ENCODE data around the gene AMY1C.
"Not testable (repeated sequence)": the region's sequence is repeated elsewhere in the genome, so short reads cannot be mapped to it uniquely, and the experiment has no call there.

AMY1C gene

GRCh38 chr1:103749598-103749997 is at the start of gene AMY1C:
TSS of gene AMY1C (plus strand) at chr1:103749898. CDS start at chr1:103750470, 572 bp downstream.
- in situ Hi-C loops (cut with MboI; ENCODE audit: low sequenced_read_pairs) = not testable (repeated sequence)

DNA sequence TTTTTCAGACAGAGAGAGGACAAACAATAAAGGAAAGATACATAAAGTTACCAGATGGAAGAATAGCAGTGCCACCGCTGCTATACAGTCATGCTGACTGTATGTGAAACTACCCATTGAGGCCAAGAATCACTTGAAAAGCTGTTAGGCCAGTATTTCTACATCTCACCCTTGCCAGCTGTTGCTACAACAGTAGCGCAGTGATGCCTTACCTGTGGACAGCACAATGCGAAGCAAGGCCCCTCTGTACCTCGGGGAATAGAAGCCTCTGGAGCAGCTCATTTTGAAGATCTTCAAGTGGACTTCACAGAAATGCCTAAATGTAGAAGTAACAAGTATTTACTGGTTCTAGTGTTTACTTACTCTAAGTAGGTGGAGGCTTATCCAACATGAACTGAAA is 49.0 kb upstream of the AMY1C start:
- in situ Hi-C loops (cut with MboI; ENCODE audit: low sequenced_read_pairs) = not testable (repeated sequence)

DNA sequence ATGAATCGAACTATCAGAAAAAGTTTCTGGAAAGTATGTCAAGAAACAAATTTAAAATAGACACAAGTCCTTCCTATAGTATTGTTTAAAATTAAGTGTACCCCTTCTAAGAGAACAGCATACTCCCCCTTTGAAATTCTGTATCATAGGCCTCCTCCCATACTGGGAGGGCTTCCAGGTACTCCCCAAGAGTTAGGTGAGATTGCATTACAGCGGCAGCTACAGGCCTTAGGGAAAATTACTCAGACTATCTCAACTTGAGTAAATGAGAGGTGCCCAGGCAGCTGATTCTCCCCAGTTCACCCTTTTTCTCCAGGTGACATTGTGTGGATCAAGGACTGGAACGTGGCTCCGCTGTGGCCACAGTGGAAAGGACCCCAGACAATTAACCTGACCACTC is 48.4 kb upstream of the AMY1C start:
- in situ Hi-C loops (cut with MboI; ENCODE audit: low sequenced_read_pairs) = not testable (repeated sequence)

DNA sequence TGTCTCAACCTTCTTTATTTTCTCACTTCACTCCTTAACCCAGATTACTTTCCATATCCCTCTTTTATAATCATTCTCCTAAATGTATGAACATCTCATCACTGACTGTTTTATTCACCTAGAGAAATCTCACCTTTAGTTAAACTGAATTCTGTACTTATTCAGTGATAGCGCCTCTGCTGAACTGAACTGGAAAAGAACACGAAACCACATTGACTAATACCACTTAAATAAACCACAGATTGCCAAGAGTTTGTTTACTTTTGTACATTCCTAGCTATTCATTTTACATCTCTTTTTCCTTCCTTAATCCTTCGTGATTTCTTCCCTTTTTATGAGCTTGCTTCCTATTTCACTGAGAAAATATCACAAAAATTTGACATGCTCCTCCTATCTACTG is 42.0 kb upstream of the AMY1C start:
- in situ Hi-C loops (cut with MboI; ENCODE audit: low sequenced_read_pairs) = not testable (repeated sequence)

- in situ Hi-C loops (cut with MboI; ENCODE audit: low sequenced_read_pairs) = not testable (repeated sequence)
These were observed 39.3 kb upstream of the AMY1C start for GRCh38 chr1:103710381-103710780.

GRCh38 chr1:103717404-103717803 is 32.3 kb upstream of the AMY1C start:
- in situ Hi-C loops (cut with MboI; ENCODE audit: low sequenced_read_pairs) = not testable (repeated sequence)

GRCh38 chr1:103721473-103721872 is 28.2 kb upstream of the AMY1C start:
- in situ Hi-C loops (cut with MboI; ENCODE audit: low sequenced_read_pairs) = not testable (repeated sequence)

- in situ Hi-C loops (cut with MboI; ENCODE audit: low sequenced_read_pairs) = not testable (repeated sequence)
These were observed 14.4 kb upstream of the AMY1C start for GRCh38 chr1:103735334-103735733.

DNA sequence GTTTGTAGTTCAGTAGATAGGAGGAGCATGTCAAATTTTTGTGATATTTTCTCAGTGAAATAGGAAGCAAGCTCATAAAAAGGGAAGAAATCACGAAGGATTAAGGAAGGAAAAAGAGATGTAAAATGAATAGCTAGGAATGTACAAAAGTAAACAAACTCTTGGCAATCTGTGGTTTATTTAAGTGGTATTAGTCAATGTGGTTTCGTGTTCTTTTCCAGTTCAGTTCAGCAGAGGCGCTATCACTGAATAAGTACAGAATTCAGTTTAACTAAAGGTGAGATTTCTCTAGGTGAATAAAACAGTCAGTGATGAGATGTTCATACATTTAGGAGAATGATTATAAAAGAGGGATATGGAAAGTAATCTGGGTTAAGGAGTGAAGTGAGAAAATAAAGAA is 11.7 kb upstream of the AMY1C start:
- in situ Hi-C loops (cut with MboI; ENCODE audit: low sequenced_read_pairs) = not testable (repeated sequence)

DNA sequence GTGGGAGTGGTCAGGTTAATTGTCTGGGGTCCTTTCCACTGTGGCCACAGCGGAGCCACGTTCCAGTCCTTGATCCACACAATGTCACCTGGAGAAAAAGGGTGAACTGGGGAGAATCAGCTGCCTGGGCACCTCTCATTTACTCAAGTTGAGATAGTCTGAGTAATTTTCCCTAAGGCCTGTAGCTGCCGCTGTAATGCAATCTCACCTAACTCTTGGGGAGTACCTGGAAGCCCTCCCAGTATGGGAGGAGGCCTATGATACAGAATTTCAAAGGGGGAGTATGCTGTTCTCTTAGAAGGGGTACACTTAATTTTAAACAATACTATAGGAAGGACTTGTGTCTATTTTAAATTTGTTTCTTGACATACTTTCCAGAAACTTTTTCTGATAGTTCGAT is 5.2 kb upstream of the AMY1C start:
- in situ Hi-C loops (cut with MboI; ENCODE audit: low sequenced_read_pairs) = not testable (repeated sequence)

DNA sequence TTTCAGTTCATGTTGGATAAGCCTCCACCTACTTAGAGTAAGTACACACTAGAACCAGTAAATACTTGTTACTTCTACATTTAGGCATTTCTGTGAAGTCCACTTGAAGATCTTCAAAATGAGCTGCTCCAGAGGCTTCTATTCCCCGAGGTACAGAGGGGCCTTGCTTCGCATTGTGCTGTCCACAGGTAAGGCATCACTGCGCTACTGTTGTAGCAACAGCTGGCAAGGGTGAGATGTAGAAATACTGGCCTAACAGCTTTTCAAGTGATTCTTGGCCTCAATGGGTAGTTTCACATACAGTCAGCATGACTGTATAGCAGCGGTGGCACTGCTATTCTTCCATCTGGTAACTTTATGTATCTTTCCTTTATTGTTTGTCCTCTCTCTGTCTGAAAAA is 4.7 kb upstream of the AMY1C start:
- in situ Hi-C loops (cut with MboI; ENCODE audit: low sequenced_read_pairs) = not testable (repeated sequence)

DNA sequence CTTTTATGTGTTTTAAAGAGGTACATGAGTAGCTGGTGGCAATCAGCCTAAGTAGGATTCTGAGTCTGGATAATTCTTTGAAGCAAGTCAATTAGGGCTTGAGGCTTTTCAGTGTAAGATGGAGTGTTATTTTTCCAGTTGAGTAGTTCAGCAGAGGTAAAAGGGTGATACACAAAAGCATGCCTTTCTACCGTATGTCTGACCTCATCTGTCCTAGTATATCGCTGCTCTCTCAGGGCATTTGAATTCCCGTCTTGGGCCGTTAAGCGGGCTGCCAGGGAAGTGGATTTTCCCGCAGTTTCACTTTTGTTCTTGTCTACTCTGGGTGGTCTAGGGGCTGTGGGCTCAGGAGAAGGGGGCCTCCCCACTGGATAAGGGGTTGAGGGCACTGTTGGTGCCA is 1.4 kb upstream of the AMY1C start:
- in situ Hi-C loops (cut with MboI; ENCODE audit: low sequenced_read_pairs) = not testable (repeated sequence)

DNA sequence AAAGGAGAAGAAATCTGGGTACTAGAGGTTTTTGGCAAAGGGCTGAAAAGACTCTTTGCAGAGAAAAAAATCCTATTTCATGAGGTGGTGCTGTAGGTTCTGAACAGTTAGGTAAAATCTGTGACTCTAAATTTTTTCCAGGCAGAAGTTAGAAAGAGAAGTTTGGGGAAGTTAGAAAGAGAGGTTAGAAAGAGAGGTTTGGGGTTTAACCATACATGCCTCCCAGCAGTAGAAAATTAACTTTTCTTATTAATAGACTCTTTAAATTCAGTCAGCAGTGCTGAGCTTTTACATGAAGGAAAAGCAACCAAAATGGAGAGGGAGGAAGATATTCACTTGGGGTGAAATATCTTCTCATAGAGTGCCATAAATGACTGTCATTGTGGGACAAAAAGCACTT is 12.2 kb downstream of the AMY1C start:
- in situ Hi-C loops (cut with MboI; ENCODE audit: low sequenced_read_pairs) = no loop called here

GRCh38 chr1:103779932-103780331 is 30.2 kb downstream of the AMY1C start:
- in situ Hi-C loops (cut with MboI; ENCODE audit: low sequenced_read_pairs) = no loop called here

- in situ Hi-C loops (cut with MboI; ENCODE audit: low sequenced_read_pairs) = no loop called here
These were observed 34.3 kb downstream of the AMY1C start for GRCh38 chr1:103783944-103784377.

DNA sequence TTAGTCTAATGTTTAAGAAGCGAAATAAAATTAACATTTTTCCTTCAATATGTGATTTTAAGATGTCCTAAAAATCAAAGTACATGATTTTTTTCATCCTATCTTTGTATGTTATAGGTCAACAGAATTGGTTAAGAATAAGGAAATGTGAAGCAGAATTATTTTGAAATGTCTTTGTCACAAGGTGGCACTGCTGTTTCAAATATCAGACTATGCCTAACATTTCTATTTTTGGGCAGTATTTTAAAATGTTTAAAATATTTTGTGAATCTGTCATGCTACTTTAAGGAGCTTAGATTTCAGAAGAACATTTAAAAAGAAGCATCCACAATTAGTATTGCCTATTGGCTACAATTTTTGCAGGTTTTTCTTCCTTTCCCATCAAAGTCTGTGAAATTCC is 38.7 kb downstream of the AMY1C start:
- in situ Hi-C loops (cut with MboI; ENCODE audit: low sequenced_read_pairs) = no loop called here

DNA sequence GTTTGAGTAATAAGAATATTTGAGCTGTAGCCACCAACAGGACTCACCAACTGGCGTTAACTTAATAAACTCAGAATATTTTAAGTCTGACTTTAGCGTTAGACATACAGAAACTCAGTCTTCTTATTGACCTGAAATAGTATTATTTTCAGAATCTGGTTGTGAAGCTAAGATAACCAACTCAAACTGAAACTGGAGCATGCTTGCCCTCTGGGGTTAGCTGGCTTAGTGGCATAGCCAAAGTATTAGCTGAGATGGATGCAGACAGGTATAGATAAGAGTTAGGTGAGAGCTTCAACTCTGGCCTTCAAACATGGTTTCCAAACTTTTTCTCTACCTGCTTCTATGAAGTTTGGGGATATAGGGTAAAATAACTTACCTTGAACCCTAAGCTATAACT is 40.5 kb downstream of the AMY1C start:
- in situ Hi-C loops (cut with MboI; ENCODE audit: low sequenced_read_pairs) = no loop called here
